ENCODE measurements around the gene CPNE5. TPM values are rescaled to one million over a fixed set of nuclear protein-coding genes. Genes with fewer than 3 reads are reported as not detected.

CPNE5 gene
- total RNA-seq, 1 donor from 2014 or later: 6.9 TPM

- ATAC-seq: peak; percentile 62
- intact Hi-C loops (cut with DNase I): no loop called here
- DNase-seq (ENCODE audit: low spot score): no peak
Measured at GRCh38 chr6:36840432-36841403, 1.5 kb upstream of the CPNE5 start.

GRCh38 chr6:36839749-36840431 lies 646 bp upstream of the CPNE5 start:
- DNase-seq (ENCODE audit: low spot score) (peak; percentile 66), ATAC-seq (peak; percentile 65)
- intact Hi-C loops (cut with DNase I): no loop called here

- DNase-seq (ENCODE audit: low spot score) (no peak), ATAC-seq (no peak)
- intact Hi-C loops (cut with DNase I): no loop called here
Measured at GRCh38 chr6:36837686-36838085, 1.6 kb downstream of the CPNE5 start.

GRCh38 chr6:36837022-36837339 lies 2.3 kb downstream of the CPNE5 start:
- no peak for DNase-seq (ENCODE audit: low spot score)
- intact Hi-C loops (cut with DNase I): no loop called here
- ATAC-seq: no peak

- intact Hi-C loops (cut with DNase I): no loop called here
- ATAC-seq (no peak), DNase-seq (ENCODE audit: low spot score) (no peak)
Measured at GRCh38 chr6:36836111-36837021, 2.9 kb downstream of the CPNE5 start.

GRCh38 chr6:36834576-36835341 lies 4.5 kb downstream of the CPNE5 start:
- DNase-seq (ENCODE audit: low spot score) (no peak), ATAC-seq (no peak)
- intact Hi-C loops (cut with DNase I): no loop called here

GRCh38 chr6:36833182-36833789 lies 6.0 kb downstream of the CPNE5 start:
- DNase-seq (ENCODE audit: low spot score) (no peak), ATAC-seq (no peak)
- intact Hi-C loops (cut with DNase I): no loop called here

- ATAC-seq (no peak), DNase-seq (ENCODE audit: low spot score) (no peak)
- intact Hi-C loops (cut with DNase I): no loop called here
Measured at GRCh38 chr6:36832313-36832712, 6.9 kb downstream of the CPNE5 start.

- no peak for DNase-seq (ENCODE audit: low spot score)
- ATAC-seq: no peak
- intact Hi-C loops (cut with DNase I): no loop called here
Measured at GRCh38 chr6:36830577-36830976, 8.7 kb downstream of the CPNE5 start.

GRCh38 chr6:36829919-36830544 lies 9.2 kb downstream of the CPNE5 start:
- ATAC-seq (peak; percentile 67), DNase-seq (ENCODE audit: low spot score) (no peak)
- intact Hi-C loops (cut with DNase I): no loop called here

GRCh38 chr6:36827261-36828079 lies 11.8 kb downstream of the CPNE5 start:
- intact Hi-C loops (cut with DNase I): no loop called here
- no peak for DNase-seq (ENCODE audit: low spot score)
- ATAC-seq: peak; percentile 51

- DNase-seq (ENCODE audit: low spot score) (no peak), ATAC-seq (no peak)
- intact Hi-C loops (cut with DNase I): no loop called here
Measured at GRCh38 chr6:36826520-36827227, 12.6 kb downstream of the CPNE5 start.

GRCh38 chr6:36825994-36826393 lies 13.2 kb downstream of the CPNE5 start:
- DNase-seq (ENCODE audit: low spot score) (no peak), ATAC-seq (no peak)
- intact Hi-C loops (cut with DNase I): no loop called here

GRCh38 chr6:36825452-36825851 lies 13.8 kb downstream of the CPNE5 start:
- DNase-seq (ENCODE audit: low spot score) (no peak), ATAC-seq (no peak)
- intact Hi-C loops (cut with DNase I): no loop called here

- intact Hi-C loops (cut with DNase I): no loop called here
- DNase-seq (ENCODE audit: low spot score) (no peak), ATAC-seq (no peak)
Measured at GRCh38 chr6:36824253-36824652, 15.0 kb downstream of the CPNE5 start.

- intact Hi-C loops (cut with DNase I): no loop called here
- ATAC-seq (no peak), DNase-seq (ENCODE audit: low spot score) (no peak)
Measured at GRCh38 chr6:36823421-36824096, 15.7 kb downstream of the CPNE5 start.
